Measurements from ENCODE around the gene LARP1B. TPM values are rescaled to one million over a fixed set of nuclear protein-coding genes. Genes with fewer than 3 reads are reported as not detected.

LARP1B gene
- total RNA-seq, 1 donor from 2014 or later: 17.6 TPM

DNA sequence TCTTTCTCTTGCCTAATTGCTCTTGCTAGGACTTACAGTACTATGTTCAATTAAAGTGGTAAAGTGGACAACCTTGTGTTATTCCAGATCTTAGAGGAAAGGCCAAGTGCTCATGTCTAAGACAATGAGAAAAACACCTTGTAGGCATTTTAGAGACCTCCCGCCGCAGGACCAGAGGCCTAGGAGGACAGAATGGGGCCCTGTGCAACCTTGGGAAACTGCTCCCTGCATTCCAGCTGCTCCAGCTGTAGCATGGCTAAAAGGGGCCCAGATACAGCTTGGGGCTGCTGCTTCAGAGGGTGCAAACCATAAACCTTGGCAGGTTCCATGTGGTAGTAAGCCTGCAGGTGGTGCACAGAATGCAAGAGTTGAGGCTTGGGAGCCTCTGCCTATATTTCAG lies 125.5 kb downstream of the LARP1B start:
- Histone ChIP-seq H3K79me2 (ENCODE audit: insufficient read depth, low read length) (no peaks in the 10 kb centered on the region), H3K4me1 (ENCODE audit: insufficient read depth, low read length) (no peaks in the 10 kb centered on the region), H3K4me2 (ENCODE audit: low read length) (no peak overlapping the region), H3K9me3 (ENCODE audit: insufficient read depth, low read depth, low read length) (peaks cover 2% of the 10 kb centered on the region), H3K27ac (ENCODE audit: low read depth, low read length) (no peak overlapping the region), H3K4me3 (ENCODE audit: insufficient read depth, low read depth, low read length) (no peak overlapping the region), H3K27me3 (ENCODE audit: insufficient read depth, low read length) (no peaks in the 10 kb centered on the region), H2AFZ (ENCODE audit: low read depth, low read length) (no peak overlapping the region), H4K20me1 (ENCODE audit: insufficient read depth, low read length) (no peaks in the 10 kb centered on the region), H3K36me3 (ENCODE audit: insufficient read depth, low read length) (no peaks in the 10 kb centered on the region), H3K9ac (ENCODE audit: low read length) (no peak overlapping the region)
- H3K27me3 Mint-ChIP-seq (ENCODE audit: low read depth, unreplicated experiment): no peaks in the 10 kb centered on the region
- TF ChIP-seq CTCF (IDR thresholded peaks at IDR 0.05; ENCODE audit: insufficient read depth, low read depth, low read length) (no peak), EZH2 (IDR thresholded peaks at IDR 0.05; ENCODE audit: insufficient read depth, low read length) (no peak)
- FAIRE-seq (no peak), DNase-seq (ENCODE audit: low read depth) (no peak)
- peaks cover 9% of the 10 kb centered on the region for H3K9me3 Mint-ChIP-seq (ENCODE audit: unreplicated experiment)
- H3K36me3 Mint-ChIP-seq (ENCODE audit: low read depth, unreplicated experiment): peaks cover 32% of the 10 kb centered on the region
- H3K4me3 Mint-ChIP-seq (ENCODE audit: unreplicated experiment): no peak overlapping the region
- peaks cover 5% of the 10 kb centered on the region for H3K4me1 Mint-ChIP-seq (ENCODE audit: low read depth, unreplicated experiment)
- no peak overlapping the region for H3K27ac Mint-ChIP-seq (ENCODE audit: unreplicated experiment)

DNA sequence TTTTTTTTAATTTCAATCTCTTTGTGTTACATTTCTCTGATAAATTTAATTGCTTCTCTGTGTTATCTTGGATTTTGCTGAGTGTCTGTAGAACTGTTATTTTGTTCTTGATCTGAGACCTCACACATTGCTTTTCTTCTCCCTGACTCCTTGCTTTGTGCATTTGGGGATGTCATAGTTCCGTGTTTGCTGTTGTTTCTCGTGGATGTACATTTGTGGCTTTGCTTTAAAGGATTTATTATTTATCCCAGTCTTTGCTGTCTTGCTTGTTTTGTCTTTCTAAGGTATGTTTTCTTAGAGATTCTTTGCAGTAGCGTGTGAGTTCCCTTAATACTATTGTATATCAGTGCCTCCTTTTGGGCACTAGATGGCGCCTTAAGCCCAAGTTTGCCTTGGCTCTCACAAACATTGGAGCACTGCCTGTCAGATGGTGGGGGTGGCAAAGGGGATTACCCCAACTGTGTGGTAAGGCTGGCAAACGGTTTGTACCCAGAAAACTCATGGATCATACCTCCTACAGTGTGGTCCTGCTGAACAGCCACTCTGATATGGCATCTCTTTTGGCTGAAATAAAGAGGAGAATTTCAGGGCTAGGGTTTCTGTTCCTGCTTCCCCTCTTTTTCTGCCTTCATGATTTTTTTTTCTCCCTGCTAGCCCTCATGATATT lies 130.1 kb downstream of the LARP1B start:
- no peaks in the 10 kb centered on the region for H3K27me3 ChIP-seq (ENCODE audit: insufficient read depth, low read length)
- Mint-ChIP-seq H3K27me3 (ENCODE audit: low read depth, unreplicated experiment) (no peaks in the 10 kb centered on the region), H3K4me3 (ENCODE audit: unreplicated experiment) (no peak overlapping the region), H3K4me1 (ENCODE audit: low read depth, unreplicated experiment) (peaks cover 6% of the 10 kb centered on the region), H3K36me3 (ENCODE audit: low read depth, unreplicated experiment) (peaks cover 19% of the 10 kb centered on the region), H3K9me3 (ENCODE audit: unreplicated experiment) (peaks cover 2% of the 10 kb centered on the region), H3K27ac (ENCODE audit: unreplicated experiment) (peak overlapping the region; percentile 54)
- H3K4me3 ChIP-seq (ENCODE audit: insufficient read depth, low read depth, low read length): no peak overlapping the region
- no peak overlapping the region for H3K4me2 ChIP-seq (ENCODE audit: low read length)
- TF ChIP-seq EZH2 (IDR thresholded peaks at IDR 0.05; ENCODE audit: insufficient read depth, low read length) (no peak), CTCF (IDR thresholded peaks at IDR 0.05; ENCODE audit: insufficient read depth, low read depth, low read length) (peak; percentile 90)
- FAIRE-seq (peak; percentile 70), DNase-seq (ENCODE audit: low read depth) (peak; percentile 39)
- H3K9ac ChIP-seq (ENCODE audit: low read length): peak overlapping the region; percentile 14
- no peaks in the 10 kb centered on the region for H3K9me3 ChIP-seq (ENCODE audit: insufficient read depth, low read depth, low read length)
- H3K36me3 ChIP-seq (ENCODE audit: insufficient read depth, low read length): no peaks in the 10 kb centered on the region
- H3K4me1 ChIP-seq (ENCODE audit: insufficient read depth, low read length): no peaks in the 10 kb centered on the region
- H2AFZ ChIP-seq (ENCODE audit: low read depth, low read length): no peak overlapping the region
- H3K27ac ChIP-seq (ENCODE audit: low read depth, low read length): no peak overlapping the region
- no peaks in the 10 kb centered on the region for H3K79me2 ChIP-seq (ENCODE audit: insufficient read depth, low read length)
- no peaks in the 10 kb centered on the region for H4K20me1 ChIP-seq (ENCODE audit: insufficient read depth, low read length)
